Measurements from ENCODE around the gene SPATS1.
A peak's percentile ranks its signal among the peaks of the same experiment; 100 is the strongest.
"Not testable (repeated sequence)": the region's sequence is repeated elsewhere in the genome, so short reads cannot be mapped to it uniquely, and the experiment has no call there.

Gene SPATS1

DNA sequence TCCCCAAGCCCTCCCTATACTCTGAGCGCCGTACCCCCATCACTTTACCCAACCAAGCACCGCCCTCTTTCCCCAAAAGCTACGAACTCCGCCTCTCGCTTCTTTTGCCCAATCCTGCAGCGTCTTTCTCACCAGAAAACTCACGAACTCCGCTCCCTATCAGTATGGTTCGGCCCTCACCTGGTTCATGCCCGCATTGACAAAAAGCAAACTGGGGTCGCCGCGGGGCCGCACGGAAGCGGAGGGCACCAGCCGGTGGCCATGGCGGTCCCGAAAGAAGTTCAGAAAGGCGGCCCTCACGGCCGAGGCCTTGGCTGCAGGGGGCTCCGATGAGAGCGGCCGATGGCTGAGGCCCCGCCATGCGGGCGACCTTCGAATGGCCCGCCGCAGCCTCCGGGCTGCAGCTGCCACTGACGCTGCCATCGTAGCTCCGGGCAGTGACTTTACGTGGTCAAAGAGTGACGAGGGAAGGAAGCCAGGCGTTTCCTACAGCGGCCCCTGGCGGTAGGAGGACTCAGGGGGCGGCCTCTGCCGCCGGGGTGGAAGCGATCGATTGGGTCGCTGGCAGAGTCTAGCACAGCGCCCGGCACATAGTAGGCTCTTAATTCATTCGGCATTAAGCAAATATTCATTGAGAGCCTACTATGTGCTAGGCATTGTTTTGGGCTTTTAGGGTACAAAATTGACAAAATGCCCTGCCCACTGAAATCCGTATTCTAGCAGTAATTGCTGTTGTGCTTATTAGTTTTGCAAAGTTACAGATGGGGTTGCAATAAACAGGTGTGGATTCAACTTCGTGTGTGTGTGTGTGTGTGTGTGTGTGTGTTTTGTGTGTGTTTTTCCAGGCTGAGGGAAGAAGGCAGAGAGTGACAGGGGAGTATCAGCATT, 29.3 kb upstream of the SPATS1 start, which contains the start of gene AARS2:
Gene AARS2, minus strand, starts transcription at position 447 of the 888 bp plus-strand sequence. Its CDS starts 24 bp downstream, at position 423.
- peak; percentile 93 for DNase-seq

DNA sequence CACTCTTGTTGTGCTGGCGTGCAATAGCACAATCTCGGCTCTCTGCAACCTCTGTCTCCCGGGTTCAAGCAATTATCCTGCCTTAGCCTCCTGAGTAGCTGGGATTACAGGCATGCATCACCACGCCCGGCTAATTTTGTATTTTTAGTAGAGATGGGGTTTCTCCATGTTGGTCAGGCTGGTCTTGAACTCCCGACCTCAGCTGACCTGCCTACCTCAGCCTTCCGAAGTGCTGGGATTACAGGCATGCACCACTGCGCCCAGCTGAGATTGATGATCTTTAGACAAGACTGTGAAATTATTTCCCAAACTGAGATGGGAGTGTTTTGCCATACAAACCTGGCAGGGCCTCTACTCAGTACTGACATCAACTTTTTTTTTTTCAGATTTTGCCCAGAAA, 27.8 kb upstream of the SPATS1 start:
- DNase-seq, result not testable (repeated sequence)

- DNase-seq, result no peak
Observed at GRCh38 chr6:44315516-44315915, 26.9 kb upstream of the SPATS1 start.

GRCh38 chr6:44315951-44316350, 26.5 kb upstream of the SPATS1 start:
- no peak for DNase-seq

DNA sequence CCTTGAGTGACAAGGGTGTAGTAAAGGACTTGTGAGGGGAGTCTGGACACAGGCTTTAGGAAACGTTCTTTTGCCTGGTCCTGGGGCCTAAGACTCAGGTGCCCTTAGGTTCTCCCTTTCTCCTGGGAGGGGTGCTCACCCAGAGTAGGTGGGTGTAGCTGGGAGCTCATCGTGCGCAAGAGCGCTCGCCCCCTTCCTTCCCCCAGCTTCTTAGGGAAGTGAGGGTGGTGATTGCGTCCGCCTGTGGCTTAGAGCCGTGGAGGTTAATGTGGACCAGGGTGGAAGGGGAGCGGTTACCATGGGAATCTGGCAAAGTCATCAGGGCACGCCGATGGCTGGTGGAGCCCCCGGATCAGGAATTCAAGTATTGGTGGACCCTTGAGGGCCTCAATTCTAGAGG, 26.0 kb upstream of the SPATS1 start:
- DNase-seq, result no peak

GRCh38 chr6:44317136-44317631, 25.3 kb upstream of the SPATS1 start:
- DNase-seq, result not testable (repeated sequence)

DNA sequence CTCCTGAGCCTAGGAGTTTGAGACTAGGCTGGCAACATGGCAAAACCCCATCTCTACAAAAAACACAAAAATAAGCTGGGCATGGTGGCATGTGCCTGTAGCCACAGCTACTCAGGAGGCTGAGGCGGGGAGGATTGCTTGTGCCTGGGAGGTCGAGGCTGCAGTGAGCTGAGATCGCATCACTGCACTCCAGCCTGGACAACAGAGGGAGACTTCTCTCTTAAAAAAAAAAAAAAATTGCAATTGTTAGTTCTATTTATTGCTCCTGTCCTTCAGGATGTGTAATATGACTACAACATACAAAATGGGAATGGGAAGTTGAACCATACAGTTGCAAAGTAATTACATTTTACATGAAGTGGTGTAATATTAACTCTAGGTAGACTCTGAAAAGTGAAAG, 21.2 kb upstream of the SPATS1 start:
- no peak for DNase-seq

GRCh38 chr6:44327096-44327495, 15.4 kb upstream of the SPATS1 start:
- no peak for DNase-seq

GRCh38 chr6:44327760-44328159, 14.7 kb upstream of the SPATS1 start:
- DNase-seq, result no peak

- DNase-seq, result not testable (repeated sequence)
Observed at GRCh38 chr6:44328203-44328602, 14.2 kb upstream of the SPATS1 start.

DNA sequence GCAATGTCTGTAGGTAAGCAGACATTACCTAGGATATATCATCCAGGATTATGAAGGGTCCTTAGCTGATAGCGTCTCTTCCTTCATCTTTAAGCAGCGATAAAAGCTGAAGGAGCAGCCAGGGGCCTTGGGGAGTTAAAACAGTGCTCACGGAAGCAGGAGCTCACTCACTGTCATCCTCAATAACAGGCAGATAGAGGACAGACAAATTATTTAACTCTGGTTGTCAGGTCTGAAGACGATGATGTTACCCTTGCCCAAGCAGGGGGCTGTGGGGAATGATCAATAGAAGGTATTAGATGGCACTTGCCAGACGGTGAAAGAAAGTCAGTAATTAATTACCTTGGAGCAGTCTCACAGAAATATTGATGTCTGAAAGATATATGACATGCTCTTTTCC, 12.6 kb upstream of the SPATS1 start:
- no peak for DNase-seq

GRCh38 chr6:44332585-44332984, 9.9 kb upstream of the SPATS1 start:
- no peak for DNase-seq

DNA sequence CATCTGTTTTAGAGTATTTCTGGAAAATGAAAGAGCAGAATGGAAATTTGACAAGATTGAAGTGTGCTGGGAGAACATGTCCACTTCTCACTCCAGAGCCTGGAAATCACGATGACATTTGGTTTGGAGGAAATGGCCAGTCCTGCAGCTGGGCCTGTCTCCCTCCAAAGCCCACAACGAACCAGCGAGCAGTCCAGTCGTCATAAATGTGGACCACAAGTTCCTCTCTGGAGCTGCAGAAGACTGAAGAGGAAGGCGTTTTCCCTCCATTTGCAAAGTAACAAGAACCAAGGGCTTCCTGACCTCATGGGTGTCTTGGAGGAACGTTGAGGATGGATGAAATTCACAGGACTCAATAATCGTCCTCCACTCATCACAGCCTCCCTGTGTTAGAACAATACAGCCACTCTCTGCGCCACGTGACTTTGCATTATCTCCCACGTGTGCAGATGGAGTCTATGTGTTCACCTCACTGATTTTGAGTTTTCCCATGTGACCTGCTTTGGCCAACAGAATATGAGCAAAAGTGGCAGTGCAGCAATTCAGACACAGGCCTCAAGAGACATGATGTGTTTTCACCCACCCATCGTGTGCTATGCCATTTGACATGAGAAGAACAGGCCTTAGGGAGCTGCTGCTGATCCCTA, 9.1 kb upstream of the SPATS1 start:
- DNase-seq, result no peak

DNA sequence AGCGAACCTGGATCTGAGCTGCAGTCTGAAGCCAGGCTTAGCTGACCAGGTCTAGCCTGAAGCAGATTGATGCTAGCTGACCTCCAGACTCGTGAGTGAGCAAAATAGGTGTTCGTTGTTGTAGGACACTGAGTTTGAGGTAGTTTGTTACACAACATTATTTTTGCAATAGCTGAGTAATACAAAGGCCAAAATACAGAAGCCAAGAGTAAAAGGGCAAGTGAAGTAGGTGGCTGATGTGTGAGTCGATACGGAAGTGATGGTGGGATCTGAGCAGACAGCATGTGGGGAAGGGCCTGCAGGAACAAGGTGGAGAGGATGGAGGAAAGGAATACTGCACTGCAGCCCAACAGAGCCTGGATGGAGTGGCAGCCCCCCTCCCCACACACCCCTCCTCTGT, 8.5 kb upstream of the SPATS1 start:
- no peak for DNase-seq

- no peak for DNase-seq
Observed at GRCh38 chr6:44335631-44336030, 6.8 kb upstream of the SPATS1 start.

- DNase-seq, result peak; percentile 79
Observed at GRCh38 chr6:44338228-44339122, 4.0 kb upstream of the SPATS1 start.

DNA sequence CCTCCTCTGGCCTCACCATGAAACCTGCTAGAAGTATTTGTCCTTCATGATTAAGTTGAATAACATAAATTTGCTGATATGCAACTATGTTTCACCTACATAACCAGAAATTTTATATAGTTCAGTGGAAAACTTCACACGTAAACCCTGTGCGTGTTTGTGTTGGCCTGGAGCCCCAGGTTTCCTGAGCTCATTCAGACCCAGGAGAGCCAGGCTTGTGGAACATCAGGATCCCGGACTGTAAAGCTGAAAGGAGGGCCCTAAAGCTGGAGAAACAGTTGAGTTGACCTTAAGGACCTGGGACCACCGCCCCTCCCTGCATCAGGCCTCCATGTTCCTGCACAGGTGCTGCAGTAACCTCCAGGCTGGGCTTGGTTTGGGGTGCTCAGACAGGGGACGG, 3.1 kb upstream of the SPATS1 start:
- no peak for DNase-seq

DNA sequence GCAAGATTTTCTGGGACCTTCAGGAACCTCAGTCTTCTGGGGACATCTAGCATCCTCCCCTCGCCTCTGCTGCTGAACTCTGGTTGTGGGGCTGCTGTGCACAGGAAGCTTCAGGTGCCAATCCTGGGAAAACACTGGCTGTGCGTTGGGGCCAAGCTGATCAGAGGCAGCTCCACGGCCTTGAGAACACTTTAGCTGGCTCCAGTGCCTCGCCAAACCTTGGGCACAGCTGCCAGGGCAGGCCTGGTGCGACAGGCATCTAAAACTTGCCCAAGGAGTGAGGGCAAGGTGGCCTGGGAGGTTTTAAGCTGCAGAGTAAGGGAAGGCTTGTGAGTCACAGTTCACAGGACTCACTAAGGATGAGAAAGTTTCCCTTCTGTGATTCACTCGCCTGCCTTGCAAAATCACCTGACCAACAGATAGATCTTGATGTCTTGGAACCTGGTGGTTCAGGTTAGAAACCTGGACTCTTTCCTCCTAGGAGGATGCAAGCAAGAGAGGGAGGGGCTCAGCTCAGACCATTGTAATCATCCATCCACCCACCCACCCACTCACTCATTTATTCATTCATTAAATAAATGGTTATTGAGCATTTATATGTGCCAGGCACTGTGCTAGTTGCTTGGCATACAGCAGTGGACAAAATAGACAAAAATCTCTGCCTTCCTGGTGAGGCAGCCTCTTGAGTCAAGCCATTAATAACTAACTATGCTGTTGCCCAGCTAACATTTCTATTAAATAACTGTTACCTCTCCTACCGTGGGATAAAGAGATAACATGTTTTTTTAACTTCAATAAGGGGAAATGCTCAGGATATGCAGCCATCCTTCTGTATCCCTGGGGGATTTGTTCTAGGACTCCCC, 2.5 kb upstream of the SPATS1 start:
- no peak for DNase-seq

DNA sequence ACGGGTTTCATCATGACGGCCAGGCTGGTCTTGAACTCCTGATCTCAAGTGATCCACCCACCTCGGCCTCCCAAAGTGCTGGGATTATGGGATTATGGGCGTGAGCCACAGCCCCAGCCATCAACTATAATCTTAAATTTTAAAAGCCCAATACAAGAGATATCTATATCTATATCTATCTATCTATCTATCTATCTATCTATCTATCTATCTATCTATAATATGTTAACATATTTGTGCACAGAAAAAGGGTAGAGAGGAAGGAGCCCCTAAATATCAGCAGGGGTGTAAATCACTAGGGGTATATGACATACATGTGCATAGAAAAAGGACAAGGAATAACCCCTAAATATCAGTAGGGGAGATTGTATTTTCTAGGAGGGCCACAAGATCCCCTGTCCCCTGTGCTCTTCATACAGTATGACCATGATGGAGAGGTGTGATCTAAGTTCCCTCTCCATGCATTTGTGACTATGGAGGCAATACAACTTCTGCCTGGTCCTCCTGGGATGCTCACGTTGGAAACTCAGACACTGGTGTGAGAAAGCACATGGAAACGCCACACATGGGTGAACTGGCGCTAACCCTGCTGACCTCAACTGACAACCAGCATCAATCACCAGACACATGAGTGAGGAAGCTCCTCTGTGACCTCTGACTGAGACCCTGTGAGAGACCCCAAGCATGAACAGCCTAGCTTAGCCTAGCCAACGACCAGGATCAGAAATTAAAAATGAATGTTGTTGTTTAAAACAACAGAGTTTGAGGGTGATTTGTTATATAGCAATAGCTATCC, 1.2 kb upstream of the SPATS1 start:
- no peak for DNase-seq

- DNase-seq, result no peak
Observed at GRCh38 chr6:44342052-44342451, 398 bp upstream of the SPATS1 start.

DNA sequence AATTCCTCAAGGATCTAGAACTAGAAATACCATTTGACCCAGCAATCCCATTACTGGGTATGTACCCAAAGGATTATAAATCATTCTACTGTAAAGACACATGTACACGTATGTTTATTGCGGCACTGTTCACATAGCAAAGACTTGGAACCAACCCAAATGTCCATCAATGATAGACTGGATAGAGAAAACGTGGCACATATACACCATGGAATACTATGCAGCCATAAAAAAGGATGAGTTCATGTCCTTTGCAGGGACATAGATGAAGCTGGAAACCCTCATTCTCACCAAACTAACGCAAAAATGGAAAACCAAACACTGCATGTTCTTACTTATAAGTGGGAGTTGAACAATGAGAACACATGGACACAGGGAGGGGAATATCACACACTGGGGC, 4.4 kb downstream of the SPATS1 start:
- DNase-seq, result not testable (repeated sequence)

All from RPMI8226 (cell line).